PFSK-1 (cell line): Measurements from ENCODE around the gene FAM168B.

Source experiments
- FOXP2 ChIP-seq: optimal IDR thresholded peaks from 2 replicates; pipeline ENCODE3; 2011; ENCODE audit warnings: borderline replicate concordance, control low read depth, inconsistent platforms; ENCODE audit not compliant: insufficient read depth; ENCODE audit errors: extremely low read length, extremely low read depth
- POLR2AphosphoS5 ChIP-seq: IDR thresholded peaks from 2 replicates; pipeline ENCODE4 v1.6.1; 2012; ENCODE audit warnings: low read depth, mild to moderate bottlenecking, control low read depth, low read length, moderate library complexity
- REST ChIP-seq, 2 experiments: IDR thresholded peaks; 2 replicates each; pipeline versions ENCODE4 v1.6.1 to v1.8.0; 2011 to 2012; ENCODE audit warnings: low read depth in 2 of 2, low read length in 2 of 2, control low read depth in 1 of 2, inconsistent platforms in 1 of 2, mild to moderate bottlenecking in 1 of 2, moderate library complexity in 1 of 2; ENCODE audit not compliant: insufficient read depth in 1 of 2
- SIN3A ChIP-seq: IDR thresholded peaks from 2 replicates; pipeline ENCODE4 v1.6.1; 2012; ENCODE audit warnings: mild to moderate bottlenecking, low read length, moderate library complexity, borderline replicate concordance; ENCODE audit not compliant: insufficient read depth
- TAF1 ChIP-seq: IDR thresholded peaks from 2 replicates; pipeline ENCODE4 v1.6.1; 2012; ENCODE audit warnings: low read length, control low read depth, borderline replicate concordance; ENCODE audit not compliant: insufficient read depth

FAM168B gene

GRCh38 chr2:131033786-131034121 is 59.5 kb downstream of the FAM168B start:
- TF ChIP-seq SIN3A (no peak), POLR2AphosphoS5 (no peak), FOXP2 (no peak), TAF1 (no peak), REST (IDR thresholded peaks at IDR 0.05; ENCODE audit: insufficient read depth in 1 of 2, low read depth in 2 of 2, low read length in 2 of 2) (no peak)

- no peak for TF ChIP-seq TAF1
- TF ChIP-seq POLR2AphosphoS5, result no peak
- TF ChIP-seq SIN3A, result no peak
- TF ChIP-seq FOXP2, result no peak
- no peak for TF ChIP-seq REST (IDR thresholded peaks at IDR 0.05; ENCODE audit: insufficient read depth in 1 of 2, low read depth in 2 of 2, low read length in 2 of 2)
Observed at GRCh38 chr2:131032393-131032836, 60.8 kb downstream of the FAM168B start.

- TF ChIP-seq REST (IDR thresholded peaks at IDR 0.05; ENCODE audit: insufficient read depth in 1 of 2, low read depth in 2 of 2, low read length in 2 of 2), result no peak
- no peak for TF ChIP-seq TAF1
- no peak for TF ChIP-seq FOXP2
- no peak for TF ChIP-seq SIN3A
- no peak for TF ChIP-seq POLR2AphosphoS5
Observed at GRCh38 chr2:131031875-131032274, 61.4 kb downstream of the FAM168B start.

GRCh38 chr2:131031431-131031841 is 61.8 kb downstream of the FAM168B start:
- TF ChIP-seq POLR2AphosphoS5, result no peak
- no peak for TF ChIP-seq REST (IDR thresholded peaks at IDR 0.05; ENCODE audit: insufficient read depth in 1 of 2, low read depth in 2 of 2, low read length in 2 of 2)
- TF ChIP-seq TAF1, result no peak
- no peak for TF ChIP-seq FOXP2
- no peak for TF ChIP-seq SIN3A

- TF ChIP-seq REST (IDR thresholded peaks at IDR 0.05; ENCODE audit: insufficient read depth in 1 of 2, low read depth in 2 of 2, low read length in 2 of 2) (no peak), POLR2AphosphoS5 (no peak), SIN3A (no peak), TAF1 (no peak), FOXP2 (no peak)
Observed at GRCh38 chr2:131030478-131030971, 62.7 kb downstream of the FAM168B start.
